Measurements from ENCODE around the gene CHAC1. TPM values are rescaled to one million over a fixed set of nuclear protein-coding genes. Genes with fewer than 3 reads are reported as not detected.
A peak's percentile ranks its signal among the peaks of the same experiment; 100 is the strongest.

The CHAC1 gene
- total and polyA plus RNA-seq, 2 of the 13 experiments (the other 11 are each of a cell fraction or from before 2014, with no cell fraction given): 0.44 TPM; not detected in 1

GRCh38 chr15:40908095-40908494, 45.2 kb upstream of the CHAC1 start (continued):
- no peak for TF ChIP-seq SIX1 (CRISPR knock-in tag; IDR thresholded peaks at IDR 0.05; ENCODE audit: borderline replicate concordance)
- TF ChIP-seq ZNF891 (CRISPR knock-in tag; IDR thresholded peaks at IDR 0.05): no peak
- no peak for TF ChIP-seq ZNF180 (CRISPR knock-in tag; IDR thresholded peaks at IDR 0.05; ENCODE audit: borderline replicate concordance, low read depth)
- TF ChIP-seq HIVEP1 (CRISPR knock-in tag; IDR thresholded peaks at IDR 0.05): no peak
- TF ChIP-seq SALL1 (CRISPR knock-in tag; IDR thresholded peaks at IDR 0.05): peak; percentile 34; the same call in 1 of the 2 replicates
- 0 out of 2 replicates have a peak, but pooled peaks have one; percentile 41 for TF ChIP-seq ZNF263 (CRISPR knock-in tag; IDR thresholded peaks at IDR 0.05)
- TF ChIP-seq ZNF724P (CRISPR knock-in tag; IDR thresholded peaks at IDR 0.05; ENCODE audit: borderline replicate concordance): no peak
- no peak for TF ChIP-seq RAD21 (CRISPR knock-in tag; IDR thresholded peaks at IDR 0.05)
- TF ChIP-seq ZNF142 (CRISPR knock-in tag; IDR thresholded peaks at IDR 0.05): no peak
- TF ChIP-seq NR2F6 (IDR thresholded peaks at IDR 0.05): peak; percentile 60
- TF ChIP-seq NR2F6 (CRISPR knock-in tag; IDR thresholded peaks at IDR 0.05): peak; percentile 66
- TF ChIP-seq ZNF446 (CRISPR knock-in tag; IDR thresholded peaks at IDR 0.05): no peak
- no peak for TF ChIP-seq PCBP1 (IDR thresholded peaks at IDR 0.05; ENCODE audit: borderline replicate concordance, low read depth, low read length)
- TF ChIP-seq CENPT (CRISPR knock-in tag; IDR thresholded peaks at IDR 0.05; ENCODE audit: low read depth): no peak
- TF ChIP-seq ZNF574 (CRISPR knock-in tag; IDR thresholded peaks at IDR 0.05): peak; percentile 19; the same call in 1 of the 2 replicates
- no peak for TF ChIP-seq TAF1 (CRISPR knock-in tag; IDR thresholded peaks at IDR 0.05)
- no peak for TF ChIP-seq NFATC3 (CRISPR knock-in tag; IDR thresholded peaks at IDR 0.05)
- TF ChIP-seq MYC (CRISPR knock-in tag; IDR thresholded peaks at IDR 0.05; ENCODE audit: borderline replicate concordance): 0 out of 2 replicates have a peak, but pooled peaks have one; percentile 34
- TF ChIP-seq PRMT3 (CRISPR knock-in tag; IDR thresholded peaks at IDR 0.05; ENCODE audit: borderline replicate concordance, low read depth): no peak
- TF ChIP-seq USF2 (IDR thresholded peaks at IDR 0.05; ENCODE audit: low read depth, low read length): no peak
- TF ChIP-seq USF2 (CRISPR knock-in tag; IDR thresholded peaks at IDR 0.05; ENCODE audit: borderline replicate concordance): no peak
- TF ChIP-seq ZNF350 (CRISPR knock-in tag; IDR thresholded peaks at IDR 0.05; ENCODE audit: borderline replicate concordance, low read depth): no peak
